K562 (cell line): ENCODE results near the gene ZFYVE16. TPM values are rescaled to one million over a fixed set of nuclear protein-coding genes. Genes with fewer than 3 reads are reported as not detected.

Experiments
- ATAC-seq: fragments of 200-7000 bp; cut with Tn5 transposase; 3 replicates; pipeline ENCODE4 v1.9.1; 2020; ENCODE audit warnings: moderate library complexity
- BruUV-seq: library from RNA; stranded (reverse); fragments of 400-500 nt; replicated peaks from 2 replicates; lab custom pipeline; 2021; lab: Mats Ljungman, UMichigan
- CTCF ChIA-PET: fragments of 300-600 bp; formaldehyde crosslinking; extraction: SDS; loops from one replicate; lab custom pipeline; 2021; ENCODE audit warnings: low intra/inter-chr PET ratio; lab: Yijun Ruan, JAX
- POLR2A ChIA-PET: fragments of 300-600, 350-650 bp; sonication (Branson Sonifier 250); formaldehyde crosslinking; extraction: SDS; loops from one replicate; lab custom pipeline; 2021; ENCODE audit warnings: antibody characterized with exemption, inconsistent platforms; lab: Yijun Ruan, JAX
- DNase-seq, 4 experiments: peaks; one replicate each; pipeline versions ENCODE4 v3.0.0 to v3.0.0-alpha.2; 2011 to 2018; ENCODE audit warnings: low spot score in 3 of 4, mixed read lengths in 3 of 4; ENCODE audit errors: extremely low read depth in 1 of 4
- FAIRE-seq: peaks from 2 replicates; lab custom pipeline; 2011; peaks lifted over from hg19 to GRCh38; lab: Jason Lieb, UNC
- H2AFZ ChIP-seq: 2 replicates; pipeline ENCODE4 v1.6.0; 2011; ENCODE audit warnings: low read depth, low read length, control low read depth, inconsistent platforms
- H3K27ac ChIP-seq: fragments of 200-600 bp; 3 replicates; pipeline ENCODE4 v1.8.0; 2011; ENCODE audit warnings: low read depth, mild to moderate bottlenecking, control low read depth, inconsistent platforms, low read length, moderate library complexity, mixed read lengths; ENCODE audit errors: extremely low read depth
- H3K27me3 ChIP-seq, 2 experiments: fragments of 300-600 bp in 1 of 2; 2 replicates in 1 of 2; 3 replicates in 1 of 2; pipeline versions ENCODE4 v1.6.0 to v1.8.0; 2011; ENCODE audit warnings: inconsistent platforms in 2 of 2, low read length in 2 of 2, mild to moderate bottlenecking in 1 of 2, mixed read lengths in 1 of 2, moderate library complexity in 1 of 2; ENCODE audit not compliant: control insufficient read depth in 2 of 2, insufficient read depth in 2 of 2
- H3K36me3 ChIP-seq: fragments of 300-600 bp; 3 replicates; pipeline ENCODE4 v1.8.0; 2011; ENCODE audit warnings: mild to moderate bottlenecking, low read length, inconsistent platforms; ENCODE audit not compliant: control insufficient read depth, insufficient read depth
- H3K4me1 ChIP-seq, 2 experiments: fragments of 200-600 bp in 1 of 2; replicated peaks in 1 of 2; 2 replicates in 1 of 2; 3 replicates in 1 of 2; pipeline versions ENCODE4 v1.5.1 to v1.8.0; 2011; ENCODE audit warnings: inconsistent platforms in 2 of 2, low read length in 2 of 2, mild to moderate bottlenecking in 1 of 2, mixed read lengths in 1 of 2, moderate library complexity in 1 of 2; ENCODE audit not compliant: control insufficient read depth in 2 of 2, insufficient read depth in 2 of 2
- H3K4me2 ChIP-seq: 2 replicates; pipeline ENCODE4 v1.6.1; 2011; ENCODE audit warnings: low read length, control low read depth, inconsistent platforms, mixed read lengths; ENCODE audit not compliant: insufficient read depth
- H3K4me3 ChIP-seq: fragments of 200-600 bp; sonication (generic), shearing (Covaris generic); 2 replicates; pipeline ENCODE4 v1.5.1; 2016; ENCODE audit warnings: control low read depth, inconsistent platforms
- H3K79me2 ChIP-seq: fragments of 200-600 bp; 3 replicates; pipeline ENCODE4 v1.8.0; 2011; ENCODE audit warnings: low read length, inconsistent platforms; ENCODE audit not compliant: control insufficient read depth, insufficient read depth
- H3K9ac ChIP-seq, 2 experiments: 2 replicates each; pipeline versions ENCODE4 v1.6.0 to v1.6.1; 2011; ENCODE audit warnings: low read depth in 2 of 2, low read length in 2 of 2, control low read depth in 1 of 2, inconsistent platforms in 1 of 2, mild to moderate bottlenecking in 1 of 2, mixed read lengths in 1 of 2; ENCODE audit not compliant: insufficient read depth in 1 of 2
- H3K9me1 ChIP-seq: one replicate; pipeline ENCODE4 v1.6.0; 2011; ENCODE audit warnings: inconsistent platforms, mild to moderate bottlenecking, low read length, moderate library complexity; ENCODE audit not compliant: control insufficient read depth, insufficient read depth
- H3K9me3 ChIP-seq: replicated peaks from 2 replicates; pipeline ENCODE4 v1.5.1; 2011; ENCODE audit warnings: low read depth, low read length, inconsistent platforms; ENCODE audit not compliant: control insufficient read depth, insufficient read depth
- H4K20me1 ChIP-seq: replicated peaks from 2 replicates; pipeline ENCODE4 v1.6.1; 2011; ENCODE audit warnings: low read length, inconsistent platforms, mixed read lengths; ENCODE audit not compliant: control insufficient read depth, insufficient read depth
- C11orf30 ChIP-seq: fragments of 450-650 bp; IDR thresholded peaks from 2 replicates; pipeline ENCODE4 v1.6.1; 2016; ENCODE audit warnings: low read depth, mild to moderate bottlenecking
- DIDO1 ChIP-seq: fragments of 450-650 bp; IDR thresholded peaks from 2 replicates; pipeline ENCODE4 v1.6.1; 2016; ENCODE audit warnings: low read depth, missing biosample characterization, missing genetic modification characterization
- HDAC8 ChIP-seq: fragments of 450-650 bp; IDR thresholded peaks from 2 replicates; pipeline ENCODE4 v1.6.1; 2016; ENCODE audit warnings: mild to moderate bottlenecking, missing genetic modification characterization, moderate library complexity, missing compliant biosample characterization
- HES1 ChIP-seq: fragments of 450-650 bp; IDR thresholded peaks from 2 replicates; pipeline ENCODE4 v1.6.1; 2016; ENCODE audit warnings: low read depth, mild to moderate bottlenecking, moderate library complexity
- KDM1A ChIP-seq, 2 experiments: fragments of 450-650 bp; IDR thresholded peaks; 2 replicates each; pipeline ENCODE4 v1.6.1; 2016; ENCODE audit warnings: mild to moderate bottlenecking in 2 of 2
- MAFF ChIP-seq: IDR thresholded peaks from 2 replicates; pipeline ENCODE4 v1.6.1; 2012; ENCODE audit warnings: low read length, improper control_type of control experiment
- MAFG ChIP-seq: fragments of 450-650 bp; conservative IDR thresholded peaks from 2 replicates; pipeline ENCODE4 v1.6.1; 2016; ENCODE audit warnings: missing genetic modification characterization, missing compliant biosample characterization
- MAFK ChIP-seq: IDR thresholded peaks from 2 replicates; pipeline ENCODE4 v1.6.1; 2011; ENCODE audit warnings: low read length, improper control_type of control experiment
- NFXL1 ChIP-seq: fragments of 450-650 bp; formaldehyde crosslinking; IDR thresholded peaks from 2 replicates; pipeline ENCODE4 v1.4.0; 2021; ENCODE audit warnings: mild to moderate bottlenecking
- PYGO2 ChIP-seq: fragments of 450-650 bp; IDR thresholded peaks from 2 replicates; pipeline ENCODE4 v1.6.1; 2016; ENCODE audit warnings: mild to moderate bottlenecking, missing genetic modification characterization, moderate library complexity, missing compliant biosample characterization
- RBFOX2 ChIP-seq: fragments of 200-400 bp; formaldehyde crosslinking; IDR thresholded peaks from 2 replicates; pipeline ENCODE4 v1.6.1; 2017; ENCODE audit warnings: low read depth, mild to moderate bottlenecking, low read length, moderate library complexity
- SIX5 ChIP-seq, 2 experiments: IDR thresholded peaks; 2 replicates each; pipeline ENCODE4 v1.6.1; 2011; ENCODE audit warnings: low read length in 2 of 2, borderline replicate concordance in 1 of 2, low read depth in 1 of 2, mild to moderate bottlenecking in 1 of 2, moderate library complexity in 1 of 2; ENCODE audit not compliant: insufficient read depth in 1 of 2
- SOX6 ChIP-seq: fragments of 450-650 bp; IDR thresholded peaks from 2 replicates; pipeline ENCODE4 v1.6.1; 2014; ENCODE audit warnings: mild to moderate bottlenecking
- ZNF24 ChIP-seq: fragments of 450-650 bp; IDR thresholded peaks from 2 replicates; pipeline ENCODE4 v1.6.1; 2016
- ZNF316 ChIP-seq: fragments of 450-650 bp; IDR thresholded peaks from 2 replicates; pipeline ENCODE4 v1.6.1; 2016
- ZNF449 ChIP-seq: fragments of 250-450 bp; sonication (Bioruptor Pico); IDR thresholded peaks from 2 replicates; pipeline ENCODE4 v1.8.0; 2022; ENCODE audit warnings: moderate library complexity, mild to moderate bottlenecking, inconsistent platforms
- WGBS: fragments of 100-300 bp; shearing (Covaris generic); methylation state at CpG from one replicate; pipeline ENCODE4 v1.1.6; 2016; ENCODE audit warnings: low coverage, mixed read lengths; ENCODE audit not compliant: insufficient coverage; ENCODE audit errors: missing lambda C conversion rate; 5-methylcytosine and 5-hydroxymethylcytosine counted together
- in situ Hi-C: fragments of 300-500 bp; cut with MboI; formaldehyde crosslinking; loops from 4 replicates; pipeline ENCODE4 v1.15.0; 2018; ENCODE audit warnings: inconsistent platforms, mixed read lengths
- intact Hi-C: fragments of 100-400 bp; cut with micrococcal nuclease; formaldehyde crosslinking; loops from 2 replicates; pipeline ENCODE4 v1.14.2; 2022
- polyA plus RNA-seq, 8 experiments: library from polyadenylated mRNA; depleted of rRNA in 4 of 8; stranded (reverse) in 5 of 8; unstranded in 3 of 8; fragments of >200 nt; fragmentation: Nextera tagmentation in 2 of 8; fragmentation: Illumina TruSeq in 1 of 8; extraction: Ambion mirVana in 2 of 8; extraction: Trizol in 1 of 8; gene quantifications; 2 replicates each; pipeline versions ENCODE4 v1.2.1 to v1.2.3, GENCODE V29; 2011 to 2014; ENCODE audit warnings: inconsistent platforms in 1 of 8, missing spikeins in 1 of 8
- total RNA-seq, 7 experiments: library from RNA; depleted of rRNA in 6 of 7; stranded (reverse); fragments of >200 nt in 6 of 7; fragmentation: Illumina TruSeq in 2 of 7; extraction: Trizol in 2 of 7; gene quantifications; 2 replicates each; pipeline versions ENCODE4 v1.2.1 to v1.2.3, GENCODE V29; 2011 to 2021; ENCODE audit warnings: low replicate concordance in 1 of 7

The ZFYVE16 gene
- total and polyA plus RNA-seq, 9 of the 15 experiments (the other 6 are each of a cell fraction or from before 2014, with no cell fraction given), result 6.0 to 18.9 (median 12.5) TPM

GRCh38 chr5:80376557-80376956, 31.3 kb upstream of the ZFYVE16 start:
- Histone ChIP-seq H3K9ac (no peak overlapping the region), H4K20me1 (no peaks in the 10 kb centered on the region), H3K4me1 (no peaks in the 10 kb centered on the region), H3K27me3 (peaks cover 0 to 3% of the 10 kb centered on the region in 2 experiments; a peak in 1 of 5 replicates), H3K79me2 (no peaks in the 10 kb centered on the region), H3K9me1 (no peaks in the 10 kb centered on the region), H3K4me2 (no peak overlapping the region), H3K4me3 (no peak overlapping the region), H3K27ac (no peak overlapping the region), H3K9me3 (0 out of 2 replicates have a peak, but pooled peaks cover 6% of the 10 kb centered on the region), H3K36me3 (no peaks in the 10 kb centered on the region), H2AFZ (no peak overlapping the region)
- ChIA-PET CTCF (no interaction called here), POLR2A (interaction anchor here (0.7 kb wide), 1 partner anchor 12 kb away, joined by 3 read pairs; no protein-coding TSS in a partner anchor)
- 7% methylated on average over 3 of the region's 3 CpGs for WGBS
- DNase-seq (no peak), FAIRE-seq (no peak), ATAC-seq (no peak)
- intact Hi-C loops (no loop called here), in situ Hi-C loops (no loop called here)
- TF ChIP-seq PYGO2 (tag), result no peak
- TF ChIP-seq MAFF, result peak; percentile 30; the same call in 1 of the 2 replicates
- TF ChIP-seq RBFOX2, result no peak
- TF ChIP-seq ZNF316, result peak; percentile 58
- TF ChIP-seq HES1, result no peak
- TF ChIP-seq MAFK, result peak; percentile 23; the same call in 1 of the 2 replicates
- TF ChIP-seq HDAC8 (tag), result no peak
- no peak for TF ChIP-seq ZNF24
- TF ChIP-seq NFXL1 (CRISPR knock-in tag), result no peak
- TF ChIP-seq SIX5 (IDR thresholded peaks at IDR 0.05; ENCODE audit: borderline replicate concordance in 1 of 2, insufficient read depth in 1 of 2, low read depth in 1 of 2, low read length in 2 of 2), result no peak
- TF ChIP-seq SOX6, result no peak
- TF ChIP-seq ZNF449 (CRISPR knock-in tag), result no peak
- no peak for TF ChIP-seq DIDO1
- TF ChIP-seq MAFG (tag), result peak; percentile 33; the same call in 1 of the 2 replicates
- no peak for TF ChIP-seq KDM1A (IDR thresholded peaks at IDR 0.05)
- TF ChIP-seq C11orf30, result peak; percentile 55
- BruUV-seq, result no TSS peak
